IPS-20b (cell line): ENCODE results near the gene SPDYE11.
A peak's percentile ranks its signal among the peaks of the same experiment; 100 is the strongest.
"Not testable (repeated sequence)": the region's sequence is repeated elsewhere in the genome, so short reads cannot be mapped to it uniquely, and the experiment has no call there.

Source experiments
- H3K27ac ChIP-seq: one replicate; pipeline ENCODE4 v1.5.1; 2013; ENCODE audit warnings: low read length
- H3K27me3 ChIP-seq: 2 replicates; pipeline ENCODE4 v1.6.1; 2013; ENCODE audit warnings: mild to moderate bottlenecking, low read length, inconsistent platforms; ENCODE audit not compliant: insufficient read depth
- H3K36me3 ChIP-seq: 2 replicates; pipeline ENCODE4 v1.6.1; 2013; ENCODE audit warnings: low read depth, mild to moderate bottlenecking, inconsistent platforms, low read length, moderate library complexity; ENCODE audit not compliant: insufficient read depth
- H3K4me1 ChIP-seq: 2 replicates; pipeline ENCODE4 v1.6.1; 2013; ENCODE audit warnings: mild to moderate bottlenecking, control low read depth, inconsistent platforms, low read length, moderate library complexity; ENCODE audit not compliant: insufficient read depth
- H3K4me3 ChIP-seq: 2 replicates; pipeline ENCODE4 v1.5.1; 2013; ENCODE audit warnings: mild to moderate bottlenecking, low read length, inconsistent platforms
- H3K9ac ChIP-seq: 2 replicates; pipeline ENCODE4 v1.6.1; 2013; ENCODE audit warnings: low read depth, mild to moderate bottlenecking, inconsistent platforms, low read length, moderate library complexity
- H3K9me3 ChIP-seq: 2 replicates; pipeline ENCODE4 v1.6.1; 2013; ENCODE audit warnings: mild to moderate bottlenecking, low read depth, low read length, inconsistent platforms; ENCODE audit not compliant: insufficient read depth

Gene SPDYE11

GRCh38 chr7:73057811-73058210 is at the start of gene SPDYE11:
TSS of gene SPDYE11 (minus strand) at chr7:73057911. CDS start at chr7:73056111, 1,800 bp downstream.
- not testable (repeated sequence) for H3K27me3 ChIP-seq, H3K4me3 ChIP-seq, H3K36me3 ChIP-seq, H3K9me3 ChIP-seq, H3K9ac ChIP-seq, H3K27ac ChIP-seq, H3K4me1 ChIP-seq

- not testable (repeated sequence) for H3K4me1 ChIP-seq, H3K9ac ChIP-seq, H3K4me3 ChIP-seq, H3K27ac ChIP-seq, H3K36me3 ChIP-seq, H3K9me3 ChIP-seq, H3K27me3 ChIP-seq
These were observed 28.2 kb upstream of the SPDYE11 start, which contains the start of gene SPDYE9 for GRCh38 chr7:73085938-73086337. TSS of gene SPDYE9 (minus strand) at chr7:73086038. CDS start at chr7:73084238, 1,800 bp downstream.

- not testable (repeated sequence) for H3K27me3 ChIP-seq, H3K9ac ChIP-seq, H3K36me3 ChIP-seq, H3K9me3 ChIP-seq, H3K4me3 ChIP-seq, H3K4me1 ChIP-seq, H3K27ac ChIP-seq
These were observed 28.0 kb downstream of the SPDYE11 start, which contains the start of gene SPDYE8 for GRCh38 chr7:73029666-73030065. TSS of gene SPDYE8 (minus strand) at chr7:73029766. CDS start at chr7:73027966, 1,800 bp downstream.

GRCh38 chr7:73006491-73006890 is 51.2 kb downstream of the SPDYE11 start:
- not testable (repeated sequence) for H3K27me3 ChIP-seq, H3K9me3 ChIP-seq, H3K9ac ChIP-seq, H3K27ac ChIP-seq, H3K36me3 ChIP-seq, H3K4me1 ChIP-seq
- peak overlapping the region; percentile 67 for H3K4me3 ChIP-seq

- H3K27me3 ChIP-seq, H3K27ac ChIP-seq, H3K4me1 ChIP-seq, H3K9me3 ChIP-seq, H3K36me3 ChIP-seq: not testable (repeated sequence)
- Histone ChIP-seq H3K9ac (peak overlapping the region; percentile 78; the same call in 1 of the 2 replicates), H3K4me3 (peak overlapping the region; percentile 63; the same call in 1 of the 2 replicates)
These were observed 51.8 kb downstream of the SPDYE11 start for GRCh38 chr7:73005693-73006447.

- H3K9me3 ChIP-seq, H3K27me3 ChIP-seq, H3K4me1 ChIP-seq, H3K27ac ChIP-seq, H3K36me3 ChIP-seq: not testable (repeated sequence)
- peak overlapping the region; percentile 78; the same call in 1 of the 2 replicates for H3K9ac ChIP-seq
- H3K4me3 ChIP-seq, result peak overlapping the region; percentile 63; the same call in 1 of the 2 replicates
These were observed 52.4 kb downstream of the SPDYE11 start for GRCh38 chr7:73005356-73005692.

- not testable (repeated sequence) for H3K27me3 ChIP-seq, H3K4me3 ChIP-seq, H3K9me3 ChIP-seq
These were observed 59.7 kb downstream of the SPDYE11 start for GRCh38 chr7:72997887-72998468.

More at GRCh38 chr7:72997887-72998468, 59.7 kb downstream of the SPDYE11 start:
- not testable (repeated sequence) for H3K27ac ChIP-seq, H3K4me1 ChIP-seq, H3K36me3 ChIP-seq, H3K9ac ChIP-seq
